Activated CD4-positive, alpha-beta T cell treated with anti-CD3 and anti-CD28 coated beads, Interleukin-2, amount 10 ng/mL, durations not matched to agents 24 days and 14 days (primary cell): Measurements from ENCODE around the gene SUSD4. TPM values are rescaled to one million over a fixed set of nuclear protein-coding genes. Genes with fewer than 3 reads are reported as not detected.

Experiments
- DNase-seq: peaks from one replicate; pipeline ENCODE4 v3.0.0; 2022
- H3K27ac Mint-ChIP-seq: one replicate; pipeline ENCODE4 v1.8.0; 2022; ENCODE audit warnings: mild to moderate bottlenecking, mixed read lengths
- H3K27me3 Mint-ChIP-seq: one replicate; pipeline ENCODE4 v1.8.0; 2022; ENCODE audit warnings: mixed read lengths
- H3K36me3 Mint-ChIP-seq: one replicate; pipeline ENCODE4 v1.8.0; 2022; ENCODE audit warnings: low read depth, mild to moderate bottlenecking, mixed read lengths
- H3K4me1 Mint-ChIP-seq: one replicate; pipeline ENCODE4 v1.8.0; 2021; ENCODE audit warnings: mixed read lengths
- H3K4me3 Mint-ChIP-seq: one replicate; pipeline ENCODE4 v1.8.0; 2022; ENCODE audit warnings: mild to moderate bottlenecking, moderate library complexity, mixed read lengths
- H3K9me3 Mint-ChIP-seq: one replicate; pipeline ENCODE4 v1.8.0; 2021; ENCODE audit warnings: mixed read lengths
- intact Hi-C: fragments of 100-400 bp; cut with micrococcal nuclease; formaldehyde crosslinking; loops from one replicate; pipeline ENCODE4 v1.15.1; 2023
- total RNA-seq: library from RNA; stranded (reverse); gene quantifications from 2 replicates; pipeline ENCODE4 v1.2.3, GENCODE V29; 2022

SUSD4 gene
- total RNA-seq, 1 donor from 2014 or later, result not detected

- no peaks in the 10 kb centered on the region for H3K4me1 Mint-ChIP-seq
- H3K27ac Mint-ChIP-seq, result no peak overlapping the region
- intact Hi-C loops, result no loop called here
- H3K4me3 Mint-ChIP-seq, result no peak overlapping the region
- H3K9me3 Mint-ChIP-seq, result no peaks in the 10 kb centered on the region
- H3K36me3 Mint-ChIP-seq, result no peaks in the 10 kb centered on the region
- DNase-seq, result no peak
- H3K27me3 Mint-ChIP-seq, result peaks cover 2% of the 10 kb centered on the region
Measured at GRCh38 chr1:223348439-223348838, 15.5 kb downstream of the SUSD4 start.

- intact Hi-C loops, result no loop called here
- H3K4me3 Mint-ChIP-seq, result no peak overlapping the region
- peaks cover 3% of the 10 kb centered on the region for H3K27me3 Mint-ChIP-seq
- no peak overlapping the region for H3K27ac Mint-ChIP-seq
- H3K36me3 Mint-ChIP-seq, result no peaks in the 10 kb centered on the region
- H3K4me1 Mint-ChIP-seq, result no peaks in the 10 kb centered on the region
- DNase-seq, result no peak
- no peaks in the 10 kb centered on the region for H3K9me3 Mint-ChIP-seq
Measured at GRCh38 chr1:223347583-223347982, 16.4 kb downstream of the SUSD4 start.

- no peaks in the 10 kb centered on the region for H3K36me3 Mint-ChIP-seq
- no peak overlapping the region for H3K4me3 Mint-ChIP-seq
- H3K27ac Mint-ChIP-seq, result no peak overlapping the region
- intact Hi-C loops, result no loop called here
- no peaks in the 10 kb centered on the region for H3K9me3 Mint-ChIP-seq
- H3K4me1 Mint-ChIP-seq, result no peaks in the 10 kb centered on the region
- no peak for DNase-seq
- peaks cover 3% of the 10 kb centered on the region for H3K27me3 Mint-ChIP-seq
Measured at GRCh38 chr1:223346311-223346710, 17.7 kb downstream of the SUSD4 start.

GRCh38 chr1:223345720-223346119 lies 18.3 kb downstream of the SUSD4 start:
- no peaks in the 10 kb centered on the region for H3K9me3 Mint-ChIP-seq
- H3K27me3 Mint-ChIP-seq, result peaks cover 3% of the 10 kb centered on the region
- H3K36me3 Mint-ChIP-seq, result no peaks in the 10 kb centered on the region
- no peak for DNase-seq
- H3K27ac Mint-ChIP-seq, result no peak overlapping the region
- H3K4me1 Mint-ChIP-seq, result no peaks in the 10 kb centered on the region
- intact Hi-C loops, result no loop called here
- no peak overlapping the region for H3K4me3 Mint-ChIP-seq

- Mint-ChIP-seq H3K27ac (no peak overlapping the region), H3K36me3 (no peaks in the 10 kb centered on the region), H3K9me3 (no peaks in the 10 kb centered on the region), H3K4me1 (no peaks in the 10 kb centered on the region), H3K27me3 (peaks cover 3% of the 10 kb centered on the region), H3K4me3 (no peak overlapping the region)
- intact Hi-C loops, result no loop called here
- DNase-seq, result no peak
Measured at GRCh38 chr1:223344491-223344890, 19.5 kb downstream of the SUSD4 start.

GRCh38 chr1:223343692-223344091 lies 20.3 kb downstream of the SUSD4 start:
- peaks cover 3% of the 10 kb centered on the region for H3K27me3 Mint-ChIP-seq
- no peak overlapping the region for H3K27ac Mint-ChIP-seq
- DNase-seq, result no peak

GRCh38 chr1:223341121-223341520 lies 22.9 kb downstream of the SUSD4 start:
- no peak for DNase-seq
- Mint-ChIP-seq H3K4me3 (no peak overlapping the region), H3K36me3 (no peaks in the 10 kb centered on the region), H3K27me3 (peaks cover 3% of the 10 kb centered on the region), H3K27ac (no peak overlapping the region), H3K4me1 (no peaks in the 10 kb centered on the region), H3K9me3 (no peaks in the 10 kb centered on the region)
- intact Hi-C loops, result no loop called here

More at GRCh38 chr1:223343692-223344091, 20.3 kb downstream of the SUSD4 start:
- no peaks in the 10 kb centered on the region for H3K9me3 Mint-ChIP-seq
- H3K4me3 Mint-ChIP-seq, result no peak overlapping the region
- intact Hi-C loops, result no loop called here
- H3K4me1 Mint-ChIP-seq, result no peaks in the 10 kb centered on the region
- H3K36me3 Mint-ChIP-seq, result no peaks in the 10 kb centered on the region

GRCh38 chr1:223340637-223341036 lies 23.3 kb downstream of the SUSD4 start:
- no peak for DNase-seq
- intact Hi-C loops, result no loop called here
- H3K36me3 Mint-ChIP-seq, result no peaks in the 10 kb centered on the region

GRCh38 chr1:223339861-223340260 lies 24.1 kb downstream of the SUSD4 start:
- intact Hi-C loops, result no loop called here
- H3K4me1 Mint-ChIP-seq, result no peaks in the 10 kb centered on the region
- peaks cover 3% of the 10 kb centered on the region for H3K27me3 Mint-ChIP-seq
- H3K9me3 Mint-ChIP-seq, result no peaks in the 10 kb centered on the region
- no peaks in the 10 kb centered on the region for H3K36me3 Mint-ChIP-seq
- DNase-seq, result no peak
- no peak overlapping the region for H3K27ac Mint-ChIP-seq
- no peak overlapping the region for H3K4me3 Mint-ChIP-seq

More at GRCh38 chr1:223340637-223341036, 23.3 kb downstream of the SUSD4 start:
- peaks cover 3% of the 10 kb centered on the region for H3K27me3 Mint-ChIP-seq
- no peaks in the 10 kb centered on the region for H3K9me3 Mint-ChIP-seq
- H3K27ac Mint-ChIP-seq, result no peak overlapping the region
- H3K4me1 Mint-ChIP-seq, result no peaks in the 10 kb centered on the region
- no peak overlapping the region for H3K4me3 Mint-ChIP-seq

GRCh38 chr1:223338811-223339746 lies 24.9 kb downstream of the SUSD4 start:
- no peaks in the 10 kb centered on the region for H3K4me1 Mint-ChIP-seq
- peaks cover 3% of the 10 kb centered on the region for H3K27me3 Mint-ChIP-seq

GRCh38 chr1:223337174-223337869 lies 26.7 kb downstream of the SUSD4 start:
- intact Hi-C loops, result no loop called here
- Mint-ChIP-seq H3K4me1 (no peaks in the 10 kb centered on the region), H3K27me3 (no peaks in the 10 kb centered on the region), H3K27ac (no peak overlapping the region), H3K36me3 (no peaks in the 10 kb centered on the region), H3K9me3 (no peaks in the 10 kb centered on the region), H3K4me3 (no peak overlapping the region)
- no peak for DNase-seq

More at GRCh38 chr1:223338811-223339746, 24.9 kb downstream of the SUSD4 start:
- intact Hi-C loops, result no loop called here
- no peaks in the 10 kb centered on the region for H3K9me3 Mint-ChIP-seq
- H3K4me3 Mint-ChIP-seq, result no peak overlapping the region
- no peak for DNase-seq
- H3K36me3 Mint-ChIP-seq, result no peaks in the 10 kb centered on the region
- no peak overlapping the region for H3K27ac Mint-ChIP-seq

- no peak for DNase-seq
Measured at GRCh38 chr1:223334156-223334555, 29.8 kb downstream of the SUSD4 start.

GRCh38 chr1:223332997-223333396 lies 31.0 kb downstream of the SUSD4 start:
- Mint-ChIP-seq H3K4me3 (no peak overlapping the region), H3K9me3 (no peaks in the 10 kb centered on the region), H3K27me3 (no peaks in the 10 kb centered on the region), H3K27ac (no peak overlapping the region), H3K36me3 (no peaks in the 10 kb centered on the region), H3K4me1 (no peaks in the 10 kb centered on the region)
- intact Hi-C loops, result no loop called here
- DNase-seq, result no peak

More at GRCh38 chr1:223334156-223334555, 29.8 kb downstream of the SUSD4 start:
- H3K4me3 Mint-ChIP-seq, result no peak overlapping the region
- no peaks in the 10 kb centered on the region for H3K36me3 Mint-ChIP-seq
- H3K4me1 Mint-ChIP-seq, result no peaks in the 10 kb centered on the region
- no peak overlapping the region for H3K27ac Mint-ChIP-seq
- H3K9me3 Mint-ChIP-seq, result no peaks in the 10 kb centered on the region
- intact Hi-C loops, result no loop called here
- H3K27me3 Mint-ChIP-seq, result no peaks in the 10 kb centered on the region

- intact Hi-C loops, result no loop called here
Measured at GRCh38 chr1:223331929-223332328, 32.0 kb downstream of the SUSD4 start.

More at GRCh38 chr1:223331929-223332328, 32.0 kb downstream of the SUSD4 start:
- H3K9me3 Mint-ChIP-seq, result no peaks in the 10 kb centered on the region
- H3K4me1 Mint-ChIP-seq, result no peaks in the 10 kb centered on the region
- no peak overlapping the region for H3K4me3 Mint-ChIP-seq
- no peak for DNase-seq
- no peaks in the 10 kb centered on the region for H3K36me3 Mint-ChIP-seq
- H3K27me3 Mint-ChIP-seq, result no peaks in the 10 kb centered on the region
- no peak overlapping the region for H3K27ac Mint-ChIP-seq
